Measurements from ENCODE around the gene APEH.

- TF ChIP-seq, protein P1, sequence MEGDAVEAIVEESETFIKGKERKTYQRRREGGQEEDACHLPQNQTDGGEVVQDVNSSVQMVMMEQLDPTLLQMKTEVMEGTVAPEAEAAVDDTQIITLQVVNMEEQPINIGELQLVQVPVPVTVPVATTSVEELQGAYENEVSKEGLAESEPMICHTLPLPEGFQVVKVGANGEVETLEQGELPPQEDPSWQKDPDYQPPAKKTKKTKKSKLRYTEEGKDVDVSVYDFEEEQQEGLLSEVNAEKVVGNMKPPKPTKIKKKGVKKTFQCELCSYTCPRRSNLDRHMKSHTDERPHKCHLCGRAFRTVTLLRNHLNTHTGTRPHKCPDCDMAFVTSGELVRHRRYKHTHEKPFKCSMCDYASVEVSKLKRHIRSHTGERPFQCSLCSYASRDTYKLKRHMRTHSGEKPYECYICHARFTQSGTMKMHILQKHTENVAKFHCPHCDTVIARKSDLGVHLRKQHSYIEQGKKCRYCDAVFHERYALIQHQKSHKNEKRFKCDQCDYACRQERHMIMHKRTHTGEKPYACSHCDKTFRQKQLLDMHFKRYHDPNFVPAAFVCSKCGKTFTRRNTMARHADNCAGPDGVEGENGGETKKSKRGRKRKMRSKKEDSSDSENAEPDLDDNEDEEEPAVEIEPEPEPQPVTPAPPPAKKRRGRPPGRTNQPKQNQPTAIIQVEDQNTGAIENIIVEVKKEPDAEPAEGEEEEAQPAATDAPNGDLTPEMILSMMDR (IDR thresholded peaks at IDR 0.05) = no peak
- TF ChIP-seq POLR2AphosphoS5 (IDR thresholded peaks at IDR 0.05) = no peak
These were observed 6.3 kb upstream of the APEH start for GRCh38 chr3:49667701-49668413.

Measured in prostate gland (tissue), 2 donors.